CD4-positive, alpha-beta memory T cell (primary cell): ENCODE results near the gene PROK1. TPM values are rescaled to one million over a fixed set of nuclear protein-coding genes. Genes with fewer than 3 reads are reported as not detected.
"Not testable (repeated sequence)": the region's sequence is repeated elsewhere in the genome, so short reads cannot be mapped to it uniquely, and the experiment has no call there.

Experiments
- CTCF ChIA-PET: fragments of 350-600 bp; sonication (Branson Sonifier 250); formaldehyde crosslinking; loops from one replicate; lab custom pipeline; 2021; ENCODE audit warnings: inconsistent platforms; ENCODE audit not compliant: partially characterized antibody; lab: Charles Lee
- POLR2A ChIA-PET: fragments of 350-600 bp; sonication (Branson Sonifier 250); formaldehyde crosslinking; loops from one replicate; lab custom pipeline; 2021; ENCODE audit not compliant: partially characterized antibody; lab: Charles Lee
- DNase-seq, 5 donors: peaks; one replicate each; pipeline versions ENCODE4 v3.0.0 to v3.0.0-alpha.2; 2020 to 2022; ENCODE audit warnings: mixed read lengths in 1 of 5
- H3K27ac ChIP-seq: one replicate; pipeline ENCODE4 v1.7.0; 2013; ENCODE audit warnings: low read depth, low read length
- H3K27me3 ChIP-seq: 2 replicates; pipeline ENCODE4 v1.7.0; 2013; ENCODE audit warnings: mild to moderate bottlenecking, low read length, moderate library complexity; ENCODE audit not compliant: insufficient read depth
- H3K36me3 ChIP-seq: 2 replicates; pipeline ENCODE4 v1.7.0; 2013; ENCODE audit warnings: mild to moderate bottlenecking, low read length, moderate library complexity; ENCODE audit not compliant: insufficient read depth
- H3K4me1 ChIP-seq: 2 replicates; pipeline ENCODE4 v1.7.0; 2013; ENCODE audit warnings: mild to moderate bottlenecking, low read length, moderate library complexity; ENCODE audit not compliant: insufficient read depth
- H3K4me3 ChIP-seq, 2 donors: one replicate each; pipeline ENCODE4 v1.7.0; 2013; ENCODE audit warnings: low read length in 2 of 2, mild to moderate bottlenecking in 1 of 2
- H3K9me3 ChIP-seq, 2 donors: one replicate each; pipeline ENCODE4 v1.7.0; 2013; ENCODE audit warnings: low read length in 2 of 2, control low read depth in 1 of 2; ENCODE audit not compliant: control insufficient read depth in 1 of 2
- H3K27ac Mint-ChIP-seq, 7 donors: one replicate each; pipeline ENCODE4 v1.8.0; 2020 to 2021; ENCODE audit warnings: mixed read lengths in 7 of 7, mild to moderate bottlenecking in 6 of 7, inconsistent platforms in 3 of 7, moderate library complexity in 3 of 7
- H3K27me3 Mint-ChIP-seq, 2 donors: one replicate each; pipeline ENCODE4 v1.8.0; 2020 to 2021; ENCODE audit warnings: mixed read lengths in 2 of 2
- H3K36me3 Mint-ChIP-seq, 2 donors: one replicate each; pipeline ENCODE4 v1.8.0; 2020 to 2021; ENCODE audit warnings: mixed read lengths in 2 of 2, inconsistent platforms in 1 of 2, mild to moderate bottlenecking in 1 of 2
- H3K4me1 Mint-ChIP-seq, 4 donors: one replicate each; pipeline ENCODE4 v1.8.0; 2020 to 2021; ENCODE audit warnings: mixed read lengths in 4 of 4, mild to moderate bottlenecking in 1 of 4
- H3K4me3 Mint-ChIP-seq, 8 donors: one replicate each; pipeline ENCODE4 v1.8.0; 2020 to 2021; ENCODE audit warnings: mixed read lengths in 8 of 8, mild to moderate bottlenecking in 7 of 8, moderate library complexity in 6 of 8, inconsistent platforms in 3 of 8
- H3K9me3 Mint-ChIP-seq, 8 donors: one replicate each; pipeline ENCODE4 v1.8.0; 2020 to 2021; ENCODE audit warnings: mixed read lengths in 8 of 8, mild to moderate bottlenecking in 5 of 8, inconsistent platforms in 3 of 8, moderate library complexity in 1 of 8
- intact Hi-C: fragments of 100-400 bp; cut with micrococcal nuclease; formaldehyde crosslinking; loops from one replicate; pipeline ENCODE4 v1.15.1; 2023
- polyA plus RNA-seq, 2 donors: library from polyadenylated mRNA; unstranded; fragments of 300-500 nt; fragmentation: Illumina TruSeq; gene quantifications; one replicate each; pipeline ENCODE4 v1.2.3, GENCODE V29; 2021
- total RNA-seq, 2 experiments: library from RNA; stranded (reverse); gene quantifications; one replicate each; pipeline ENCODE4 v1.2.3, GENCODE V29; 2021

PROK1 gene
- total RNA-seq (not detected), polyA plus RNA-seq (not detected)

GRCh38 chr1:110450929-110451328, at the start of gene PROK1:
Gene PROK1, plus strand, starts transcription at chr1:110451149. Its CDS starts 68 bp downstream, at chr1:110451217.
- DNase-seq: no peak
- H3K4me1 ChIP-seq: no peaks in the 10 kb centered on the region
- H3K9me3 ChIP-seq: no peaks in the 10 kb centered on the region
- H3K27ac Mint-ChIP-seq: no peak within 1 kb of the TSS
- no peak within 1 kb of the TSS for H3K27ac ChIP-seq
- no peak within 1 kb of the TSS for H3K4me3 ChIP-seq
- CTCF ChIA-PET: interaction anchor here (1.3 kb wide), 2 partner anchors 10 to 138 kb away, joined by 3 to 5 read pairs; no protein-coding TSS in a partner anchor
- intact Hi-C loops: no loop called here
- H3K36me3 Mint-ChIP-seq: no peaks in the 10 kb centered on the region
- no peaks in the 10 kb centered on the region for H3K9me3 Mint-ChIP-seq
- H3K4me1 Mint-ChIP-seq: peaks cover 0 to 2% (median 0%) of the 10 kb centered on the region in 4 donors
- H3K4me3 Mint-ChIP-seq: no peak within 1 kb of the TSS
- H3K27me3 ChIP-seq: no peaks in the 10 kb centered on the region
- peaks cover 9 to 17% of the 10 kb centered on the region in 2 donors for H3K27me3 Mint-ChIP-seq
- POLR2A ChIA-PET: no interaction called here
- H3K36me3 ChIP-seq: no peaks in the 10 kb centered on the region

- H3K4me1 Mint-ChIP-seq: peaks cover 15 to 30% (median 23%) of the 10 kb centered on the region in 4 donors
- ChIA-PET CTCF (interaction anchor here (1.4 to 2.0 kb wide), 3 partner anchors 8 to 65 kb away, joined by 3 to 9 read pairs (median 3); no protein-coding TSS in a partner anchor), POLR2A (no interaction called here)
- Histone ChIP-seq H3K27me3 (no peaks in the 10 kb centered on the region), H3K27ac (no peak overlapping the region), H3K4me3 (no peak overlapping the region), H3K4me1 (peaks cover 26% of the 10 kb centered on the region), H3K9me3 (no peaks in the 10 kb centered on the region), H3K36me3 (peaks cover 49% of the 10 kb centered on the region)
- DNase-seq: no peak
- H3K27ac Mint-ChIP-seq: peak overlapping the region in 2 of 7 donors; percentile 32 to 51
- H3K36me3 Mint-ChIP-seq: peaks cover 11 to 56% of the 10 kb centered on the region in 2 donors
- no peak overlapping the region for H3K4me3 Mint-ChIP-seq
- intact Hi-C loops: no loop called here
- no peaks in the 10 kb centered on the region for H3K27me3 Mint-ChIP-seq
- H3K9me3 Mint-ChIP-seq: peaks cover 0 to 2% (median 0%) of the 10 kb centered on the region in 8 donors
Observed at GRCh38 chr1:110403805-110404204, 47.1 kb upstream of the PROK1 start.

- Mint-ChIP-seq H3K27ac (peak overlapping the region in 4 of 7 donors; percentile 5 to 57 (median 54)), H3K36me3 (peaks cover 11 to 56% of the 10 kb centered on the region in 2 donors), H3K9me3 (peaks cover 0 to 2% (median 0%) of the 10 kb centered on the region in 8 donors), H3K27me3 (no peaks in the 10 kb centered on the region), H3K4me3 (no peak overlapping the region), H3K4me1 (peaks cover 15 to 30% (median 24%) of the 10 kb centered on the region in 4 donors)
- no peaks in the 10 kb centered on the region for H3K9me3 ChIP-seq
- H3K4me3 ChIP-seq: no peak overlapping the region
- H3K4me1 ChIP-seq: peaks cover 27% of the 10 kb centered on the region
- no peak for DNase-seq
- peaks cover 47% of the 10 kb centered on the region for H3K36me3 ChIP-seq
- intact Hi-C loops: no loop called here
- CTCF ChIA-PET: interaction anchor here (1.4 to 5.2 kb wide), 4 partner anchors 8 to 196 kb away, joined by 3 to 45 read pairs (median 6); partner anchors contain the start of gene KCNC4
- H3K27ac ChIP-seq: no peak overlapping the region
- POLR2A ChIA-PET: no interaction called here
- H3K27me3 ChIP-seq: no peaks in the 10 kb centered on the region
Observed at GRCh38 chr1:110404401-110404800, 46.5 kb upstream of the PROK1 start.

DNA sequence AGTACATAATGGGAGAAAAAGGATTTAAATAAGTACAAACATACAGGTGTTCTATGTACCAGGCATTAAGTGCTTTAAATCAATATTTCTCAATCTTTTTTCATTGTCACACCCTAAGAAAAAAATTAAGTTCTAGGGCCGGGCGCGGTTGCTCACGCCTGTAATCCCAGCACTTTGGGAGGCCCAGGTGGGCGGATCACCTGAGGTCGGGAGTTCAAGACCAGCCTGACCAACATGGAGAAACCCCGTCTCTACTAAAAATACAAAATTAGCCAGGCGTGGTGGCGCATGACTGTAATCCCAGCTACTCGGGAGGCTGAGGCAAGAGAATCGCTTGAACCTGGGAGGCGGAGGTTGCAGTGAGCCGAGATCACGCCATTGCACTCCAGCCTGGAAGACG, 44.5 kb upstream of the PROK1 start:
- DNase-seq, H3K9me3 Mint-ChIP-seq, H3K27me3 Mint-ChIP-seq, H3K27me3 ChIP-seq, intact Hi-C loops, H3K9me3 ChIP-seq: not testable (repeated sequence)
- peak overlapping the region; percentile 70 to 100 (median 99) for H3K27ac Mint-ChIP-seq
- CTCF ChIA-PET: interaction anchor here (5.2 kb wide), 1 partner anchor 198 kb away, joined by 45 read pairs; the partner anchor contains the start of gene KCNC4
- POLR2A ChIA-PET: interaction anchor here (0.9 to 4.9 kb wide), 3 partner anchors 67 to 372 kb away, joined by 3 to 60 read pairs (median 3); partner anchors contain the start of genes RBM15 and STRIP1
- Histone ChIP-seq H3K4me1 (peaks cover 27% of the 10 kb centered on the region), H3K27ac (peak overlapping the region; percentile 87), H3K36me3 (peaks cover 37% of the 10 kb centered on the region), H3K4me3 (peak overlapping the region; percentile 83 to 98)
- peaks cover 8 to 42% of the 10 kb centered on the region in 2 donors for H3K36me3 Mint-ChIP-seq
- H3K4me1 Mint-ChIP-seq: peaks cover 16 to 30% (median 23%) of the 10 kb centered on the region in 4 donors
- peak overlapping the region; percentile 96 to 100 (median 99) for H3K4me3 Mint-ChIP-seq

- Mint-ChIP-seq H3K27ac (peak within 1 kb of the TSS; percentile 95 to 100 (median 99)), H3K9me3 (peaks cover 0 to 2% (median 0%) of the 10 kb centered on the region in 8 donors), H3K36me3 (peaks cover 8 to 31% of the 10 kb centered on the region in 2 donors), H3K27me3 (no peaks in the 10 kb centered on the region), H3K4me3 (peak within 1 kb of the TSS; percentile 96 to 100 (median 99)), H3K4me1 (peaks cover 17 to 34% (median 24%) of the 10 kb centered on the region in 4 donors)
- peak; percentile 89 to 91 (median 90) for DNase-seq
- peak within 1 kb of the TSS; percentile 87 for H3K27ac ChIP-seq
- no peaks in the 10 kb centered on the region for H3K27me3 ChIP-seq
- ChIA-PET POLR2A (interaction anchor here (0.6 to 4.9 kb wide), 7 partner anchors 9 to 424 kb away, joined by 3 to 60 read pairs (median 4); partner anchors contain the start of genes KCNC4 and RBM15), CTCF (interaction anchor here (1.4 to 9.3 kb wide), 9 partner anchors 53 to 212 kb away, joined by 3 to 73 read pairs (median 12); partner anchors contain the start of genes KCNC4 and RBM15)
- peak within 1 kb of the TSS; percentile 83 to 98 for H3K4me3 ChIP-seq
- intact Hi-C loops: loop anchor here (1.0 to 2.0 kb wide), 3 partner anchors 69 to 373 kb away; partner anchors contain the start of gene STRIP1
- no peaks in the 10 kb centered on the region for H3K9me3 ChIP-seq
- peaks cover 28% of the 10 kb centered on the region for H3K4me1 ChIP-seq
- H3K36me3 ChIP-seq: peaks cover 26% of the 10 kb centered on the region
Observed at GRCh38 chr1:110407260-110408210, 43.4 kb upstream of the PROK1 start, which contains the start of gene LAMTOR5. Gene LAMTOR5, minus strand, starts transcription at chr1:110407694. Its CDS starts 74 bp downstream, at chr1:110407620.

DNA sequence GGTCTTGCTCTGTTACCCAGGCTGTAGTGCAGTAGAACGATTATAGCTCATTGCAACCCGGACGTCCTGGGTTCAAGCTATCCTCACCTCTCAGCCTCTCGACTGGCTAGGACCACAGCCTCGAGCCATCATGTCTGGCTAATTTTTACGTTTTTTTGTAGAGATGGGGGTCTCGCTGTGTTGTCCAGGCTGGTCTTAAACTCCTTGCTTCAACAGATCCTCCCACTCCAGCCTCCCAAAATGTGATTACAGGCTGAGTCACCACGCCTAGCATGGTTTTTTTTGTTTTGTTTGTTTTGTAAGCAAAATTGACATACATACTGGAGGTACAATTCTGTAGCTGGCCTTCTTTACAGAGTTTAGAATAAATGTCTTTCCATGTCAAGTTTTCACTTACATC, 42.5 kb upstream of the PROK1 start:
- Mint-ChIP-seq H3K36me3 (peaks cover 8 to 26% of the 10 kb centered on the region in 2 donors), H3K4me1 (peaks cover 20 to 37% (median 25%) of the 10 kb centered on the region in 4 donors), H3K4me3 (peak overlapping the region; percentile 96 to 100 (median 99)), H3K9me3 (peaks cover 0 to 2% (median 0%) of the 10 kb centered on the region in 8 donors), H3K27ac (peak overlapping the region in 6 of 7 donors; percentile 26 to 99 (median 97)), H3K27me3 (no peaks in the 10 kb centered on the region)
- H3K4me1 ChIP-seq: peaks cover 31% of the 10 kb centered on the region
- DNase-seq: no peak
- no peaks in the 10 kb centered on the region for H3K27me3 ChIP-seq
- H3K36me3 ChIP-seq: peaks cover 17% of the 10 kb centered on the region
- H3K4me3 ChIP-seq: peak overlapping the region in 1 of 2 donors; percentile 83
- no peaks in the 10 kb centered on the region for H3K9me3 ChIP-seq
- no peak overlapping the region for H3K27ac ChIP-seq
- ChIA-PET POLR2A (interaction anchor here (0.8 to 4.9 kb wide), 8 partner anchors 22 to 349 kb away, joined by 3 to 60 read pairs (median 4); partner anchors contain the start of genes KCNC4 and RBM15), CTCF (interaction anchor here (0.9 to 9.3 kb wide), 15 partner anchors 11 to 814 kb away, joined by 3 to 73 read pairs (median 6); partner anchors contain the start of genes KCNC4 and RBM15)
- intact Hi-C loops: loop anchor here (2.0 kb wide), 1 partner anchor 206 kb away; no protein-coding TSS in a partner anchor
